ENCODE measurements around the gene SLC47A1.
"Not testable (repeated sequence)": the region's sequence is repeated elsewhere in the genome, so short reads cannot be mapped to it uniquely, and the experiment has no call there.

The SLC47A1 gene

DNA sequence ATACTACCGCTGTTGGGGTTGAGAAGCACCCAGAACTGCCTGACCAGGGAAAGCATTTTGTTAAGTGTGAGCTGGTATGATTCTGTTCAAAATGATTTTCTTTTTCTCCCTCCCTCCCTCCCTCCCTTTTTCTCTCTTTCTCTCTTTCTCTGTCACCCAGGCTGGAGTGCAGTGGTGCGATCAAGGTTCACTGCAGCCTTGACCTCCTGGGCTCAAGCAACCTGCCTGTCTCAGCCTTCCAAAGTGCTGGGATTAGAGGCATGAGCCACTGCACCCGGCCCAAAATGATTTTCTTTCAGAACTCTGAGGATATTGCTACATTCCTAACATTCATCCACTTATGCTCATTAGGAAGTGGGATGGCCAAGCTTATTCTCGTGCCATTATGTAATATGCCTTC is 41.3 kb downstream of the SLC47A1 start:
- DNase-seq (ENCODE audit: low spot score) = no peak
- TF ChIP-seq, protein P1, sequence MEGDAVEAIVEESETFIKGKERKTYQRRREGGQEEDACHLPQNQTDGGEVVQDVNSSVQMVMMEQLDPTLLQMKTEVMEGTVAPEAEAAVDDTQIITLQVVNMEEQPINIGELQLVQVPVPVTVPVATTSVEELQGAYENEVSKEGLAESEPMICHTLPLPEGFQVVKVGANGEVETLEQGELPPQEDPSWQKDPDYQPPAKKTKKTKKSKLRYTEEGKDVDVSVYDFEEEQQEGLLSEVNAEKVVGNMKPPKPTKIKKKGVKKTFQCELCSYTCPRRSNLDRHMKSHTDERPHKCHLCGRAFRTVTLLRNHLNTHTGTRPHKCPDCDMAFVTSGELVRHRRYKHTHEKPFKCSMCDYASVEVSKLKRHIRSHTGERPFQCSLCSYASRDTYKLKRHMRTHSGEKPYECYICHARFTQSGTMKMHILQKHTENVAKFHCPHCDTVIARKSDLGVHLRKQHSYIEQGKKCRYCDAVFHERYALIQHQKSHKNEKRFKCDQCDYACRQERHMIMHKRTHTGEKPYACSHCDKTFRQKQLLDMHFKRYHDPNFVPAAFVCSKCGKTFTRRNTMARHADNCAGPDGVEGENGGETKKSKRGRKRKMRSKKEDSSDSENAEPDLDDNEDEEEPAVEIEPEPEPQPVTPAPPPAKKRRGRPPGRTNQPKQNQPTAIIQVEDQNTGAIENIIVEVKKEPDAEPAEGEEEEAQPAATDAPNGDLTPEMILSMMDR (IDR thresholded peaks at IDR 0.05; ENCODE audit: extremely low read depth, missing control alignments) = no peak

DNA sequence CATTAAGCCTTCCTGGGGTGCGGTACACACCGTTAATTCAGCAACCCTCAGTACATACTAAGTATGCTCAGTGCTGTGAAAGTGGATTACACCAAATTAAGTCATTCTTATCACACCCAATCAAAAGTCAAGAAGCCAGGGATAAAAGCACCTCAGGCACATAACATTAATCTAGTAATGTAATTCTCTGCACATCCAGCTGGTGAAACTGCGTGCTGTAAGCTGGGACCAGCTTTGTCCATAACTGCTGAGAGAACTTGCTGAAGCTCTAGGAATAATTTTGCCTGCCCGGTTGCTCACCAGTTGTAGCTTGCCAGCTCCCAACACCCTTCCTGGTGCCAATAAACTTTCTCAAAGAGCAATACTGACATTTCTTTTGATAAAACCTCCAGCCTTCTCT is 44.9 kb downstream of the SLC47A1 start:
- DNase-seq (ENCODE audit: low spot score) = no peak
- TF ChIP-seq, protein P1 (IDR thresholded peaks at IDR 0.05; ENCODE audit: extremely low read depth, missing control alignments) = no peak

DNA sequence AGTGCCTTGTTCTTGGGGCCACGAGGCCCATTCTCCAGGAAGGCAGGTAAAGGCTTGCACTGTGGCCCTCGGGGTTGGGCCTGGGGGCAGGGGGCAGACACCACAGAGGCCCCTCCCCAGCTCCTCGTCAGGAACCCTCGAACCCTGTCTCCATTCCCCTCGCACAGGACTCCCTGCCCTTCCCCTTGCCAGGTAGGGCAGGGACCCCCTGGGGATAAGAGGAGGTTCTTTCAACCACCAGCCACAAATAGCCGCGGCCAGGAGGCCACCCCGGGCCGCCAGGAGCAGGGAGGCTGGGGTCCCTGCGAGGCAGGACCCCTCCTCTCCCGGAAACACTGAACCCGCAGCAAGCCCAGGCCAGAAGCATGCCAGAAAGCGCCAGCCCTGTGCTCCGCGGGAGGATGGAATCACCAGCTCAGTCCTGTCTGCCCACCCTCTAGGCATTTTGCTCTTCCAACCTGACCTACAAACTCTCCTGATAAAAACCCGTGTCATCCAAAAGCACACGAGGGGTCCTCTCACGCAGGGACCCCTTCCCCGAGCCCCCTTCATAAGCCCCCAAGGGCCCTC is 45.6 kb downstream of the SLC47A1 start:
- no peak for DNase-seq (ENCODE audit: low spot score)
- TF ChIP-seq, protein P1 (IDR thresholded peaks at IDR 0.05; ENCODE audit: extremely low read depth, missing control alignments) = no peak

DNA sequence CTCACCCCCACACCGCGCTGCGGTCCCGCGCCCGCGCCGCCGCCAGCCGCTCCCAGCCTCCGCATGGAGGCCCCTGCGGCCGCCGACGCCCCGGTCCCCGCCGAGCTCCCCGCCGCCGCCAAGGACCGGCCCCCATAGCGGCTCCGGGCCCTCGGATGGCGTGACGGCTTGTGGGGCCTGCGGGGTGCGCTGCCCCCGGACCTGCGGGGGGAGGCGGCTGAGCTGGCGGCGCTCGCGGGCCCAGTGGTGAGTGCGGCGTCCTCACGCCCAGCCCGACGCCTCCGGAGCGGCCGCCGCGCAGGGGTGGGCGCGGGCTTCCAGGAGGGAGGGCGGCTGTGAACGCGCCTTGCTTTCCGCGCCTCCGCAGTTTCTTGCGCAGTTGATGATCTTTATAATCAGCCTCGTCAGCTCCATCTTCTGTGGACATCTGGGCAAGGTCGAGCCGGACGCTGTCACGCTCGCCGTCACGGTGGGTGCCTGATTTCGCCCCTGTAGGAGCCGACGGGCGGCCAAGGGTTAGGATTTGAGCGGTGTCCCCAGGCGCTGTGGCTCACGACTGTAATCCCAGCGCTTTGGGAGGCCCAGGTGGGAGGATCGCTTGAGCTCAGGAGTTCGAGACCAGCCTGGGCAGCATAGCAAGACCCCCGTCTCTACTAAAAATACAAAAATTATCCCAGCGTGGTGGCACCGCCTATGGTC is 46.4 kb downstream of the SLC47A1 start:
- no peak for DNase-seq (ENCODE audit: low spot score)
- TF ChIP-seq, protein P1 (IDR thresholded peaks at IDR 0.05; ENCODE audit: extremely low read depth, missing control alignments) = no peak

DNA sequence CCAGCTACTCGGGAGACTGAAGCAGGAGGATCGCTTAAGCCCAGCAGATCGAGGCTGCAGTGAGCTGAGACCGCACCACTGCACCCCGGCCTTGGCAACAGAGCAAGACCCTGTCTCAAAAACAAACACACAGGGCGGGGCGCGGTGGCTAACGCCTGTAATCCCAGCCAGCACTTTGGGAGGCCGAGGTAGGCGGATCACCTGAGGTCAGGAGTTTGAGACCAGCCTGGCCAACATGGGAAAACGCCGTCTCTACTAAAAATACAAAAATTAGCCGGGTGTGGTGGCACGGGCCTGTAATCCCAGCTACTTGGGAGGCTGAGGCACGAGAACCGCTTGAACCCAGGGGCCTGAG is 46.9 kb downstream of the SLC47A1 start:
- not testable (repeated sequence) for DNase-seq (ENCODE audit: low spot score)

DNA sequence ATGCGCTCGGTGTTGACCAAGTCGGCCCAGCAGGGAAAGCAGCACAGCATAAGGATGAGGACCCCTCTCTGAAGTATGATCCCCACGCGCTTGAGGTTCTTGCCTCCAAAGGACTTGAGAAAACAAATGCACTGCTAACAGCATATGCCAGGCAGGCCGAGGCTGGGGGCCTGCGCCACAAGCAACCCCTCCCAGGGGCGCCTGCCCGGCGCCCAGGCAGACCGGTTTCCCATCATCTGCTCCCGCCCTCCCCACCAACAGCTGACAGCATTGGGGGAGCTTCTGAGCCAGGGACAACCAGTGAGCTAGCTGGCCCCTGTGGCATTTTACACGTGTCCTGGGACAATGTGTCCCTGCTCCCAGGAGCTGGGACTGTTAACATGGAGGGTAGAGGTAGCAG is 48.5 kb downstream of the SLC47A1 start:
- not testable (repeated sequence) for DNase-seq (ENCODE audit: low spot score)

DNA sequence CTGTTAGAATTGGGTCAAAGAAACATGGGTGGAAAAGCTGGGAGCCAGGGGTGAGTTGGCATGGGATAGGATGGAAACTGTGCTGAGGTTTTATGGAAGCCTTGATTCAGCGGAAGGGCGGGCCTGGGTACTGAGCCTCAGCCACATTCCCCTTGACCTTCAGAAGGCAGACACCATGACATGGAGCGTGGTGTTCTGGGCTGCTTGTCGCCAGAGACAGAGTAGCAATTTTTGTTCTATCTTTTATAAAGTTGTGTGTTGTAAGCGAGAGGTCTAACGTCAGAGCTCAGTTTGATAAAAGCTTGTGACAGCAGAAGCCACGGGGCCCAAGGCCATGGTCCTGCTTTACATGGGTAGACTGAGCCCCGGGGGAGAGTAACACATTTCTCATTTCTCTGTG is 50.2 kb downstream of the SLC47A1 start:
- DNase-seq (ENCODE audit: low spot score) = no peak
- TF ChIP-seq, protein P1 (IDR thresholded peaks at IDR 0.05; ENCODE audit: extremely low read depth, missing control alignments) = no peak

DNA sequence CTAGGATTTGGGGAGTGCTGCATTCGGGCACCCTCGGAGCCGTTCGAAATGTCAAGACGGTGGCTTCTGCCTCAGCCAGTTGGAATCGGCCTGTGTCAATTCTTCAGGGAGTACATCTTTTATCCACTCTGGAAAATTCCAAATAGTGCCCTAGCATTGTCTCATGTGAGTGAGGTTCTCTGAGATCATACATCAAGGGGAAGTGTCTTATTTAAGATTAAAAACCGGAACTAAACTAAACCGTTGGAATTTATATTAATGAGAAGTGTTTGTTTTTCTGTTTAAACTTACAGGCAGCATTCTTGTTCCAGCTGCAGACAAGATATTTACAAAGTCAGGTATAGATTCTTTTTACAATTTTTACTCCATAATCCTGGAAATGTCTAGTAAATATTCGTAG is 56.8 kb downstream of the SLC47A1 start:
- TF ChIP-seq, protein P1 (IDR thresholded peaks at IDR 0.05; ENCODE audit: extremely low read depth, missing control alignments) = no peak
- DNase-seq (ENCODE audit: low spot score) = no peak
